ENCODE data around the gene TNIK. TPM values are rescaled to one million over a fixed set of nuclear protein-coding genes. Genes with fewer than 3 reads are reported as not detected.

TNIK gene
- total RNA-seq, 1 donor from 2014 or later = 15.5 TPM

- TF ChIP-seq, protein P1, sequence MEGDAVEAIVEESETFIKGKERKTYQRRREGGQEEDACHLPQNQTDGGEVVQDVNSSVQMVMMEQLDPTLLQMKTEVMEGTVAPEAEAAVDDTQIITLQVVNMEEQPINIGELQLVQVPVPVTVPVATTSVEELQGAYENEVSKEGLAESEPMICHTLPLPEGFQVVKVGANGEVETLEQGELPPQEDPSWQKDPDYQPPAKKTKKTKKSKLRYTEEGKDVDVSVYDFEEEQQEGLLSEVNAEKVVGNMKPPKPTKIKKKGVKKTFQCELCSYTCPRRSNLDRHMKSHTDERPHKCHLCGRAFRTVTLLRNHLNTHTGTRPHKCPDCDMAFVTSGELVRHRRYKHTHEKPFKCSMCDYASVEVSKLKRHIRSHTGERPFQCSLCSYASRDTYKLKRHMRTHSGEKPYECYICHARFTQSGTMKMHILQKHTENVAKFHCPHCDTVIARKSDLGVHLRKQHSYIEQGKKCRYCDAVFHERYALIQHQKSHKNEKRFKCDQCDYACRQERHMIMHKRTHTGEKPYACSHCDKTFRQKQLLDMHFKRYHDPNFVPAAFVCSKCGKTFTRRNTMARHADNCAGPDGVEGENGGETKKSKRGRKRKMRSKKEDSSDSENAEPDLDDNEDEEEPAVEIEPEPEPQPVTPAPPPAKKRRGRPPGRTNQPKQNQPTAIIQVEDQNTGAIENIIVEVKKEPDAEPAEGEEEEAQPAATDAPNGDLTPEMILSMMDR (IDR thresholded peaks at IDR 0.05) = no peak
- H3K4me3 Mint-ChIP-seq (ENCODE audit: unreplicated experiment) = no peak overlapping the region
These were observed 105.3 kb downstream of the TNIK start for GRCh38 chr3:171354706-171355582.

DNA sequence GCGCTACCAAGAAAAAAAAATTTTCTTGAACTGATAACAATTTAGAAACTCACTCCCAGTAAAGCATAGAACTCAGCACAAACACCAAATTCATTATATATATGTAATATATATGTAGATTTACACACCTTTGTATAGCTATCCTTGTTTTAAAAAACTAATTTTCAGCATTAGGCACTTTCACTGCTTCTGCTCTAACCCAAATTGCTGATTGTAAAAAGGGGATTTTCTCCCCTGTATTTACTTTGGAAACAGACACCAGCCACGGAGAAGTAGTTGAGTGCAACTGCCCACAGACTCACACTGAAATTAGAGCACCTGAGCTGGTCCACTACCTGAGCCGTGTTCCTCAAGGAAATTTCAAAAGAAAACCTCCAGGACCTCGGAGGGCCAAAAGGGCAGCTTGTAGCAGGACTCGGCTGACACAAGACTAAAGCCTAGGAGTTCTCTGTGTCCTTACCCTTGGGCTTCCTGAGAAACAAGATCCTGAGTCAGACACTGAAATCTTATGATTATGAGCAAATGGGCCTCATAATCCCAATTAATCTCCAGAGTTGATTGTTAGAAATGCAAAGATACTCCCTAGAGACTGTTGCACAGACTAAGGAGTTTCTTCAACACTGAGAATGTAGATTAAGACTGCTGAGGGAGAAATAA, 106.0 kb downstream of the TNIK start:
- Mint-ChIP-seq H3K4me3 (ENCODE audit: unreplicated experiment) (no peak overlapping the region), H3K27ac (ENCODE audit: unreplicated experiment) (no peak overlapping the region), H3K36me3 (ENCODE audit: unreplicated experiment) (no peaks in the 10 kb centered on the region), H3K27me3 (ENCODE audit: unreplicated experiment) (no peaks in the 10 kb centered on the region), H3K4me1 (ENCODE audit: unreplicated experiment) (peaks cover 34% of the 10 kb centered on the region), H3K9me3 (ENCODE audit: unreplicated experiment) (no peaks in the 10 kb centered on the region)
- DNase-seq (ENCODE audit: extremely low spot score, unreplicated experiment) = no peak
- TF ChIP-seq, protein P1 (IDR thresholded peaks at IDR 0.05) = no peak

More at GRCh38 chr3:171354706-171355582, 105.3 kb downstream of the TNIK start:
- DNase-seq (ENCODE audit: extremely low spot score, unreplicated experiment) = no peak
- H3K36me3 Mint-ChIP-seq (ENCODE audit: unreplicated experiment) = no peaks in the 10 kb centered on the region
- H3K27ac Mint-ChIP-seq (ENCODE audit: unreplicated experiment) = no peak overlapping the region
- no peaks in the 10 kb centered on the region for H3K27me3 Mint-ChIP-seq (ENCODE audit: unreplicated experiment)
- peaks cover 27% of the 10 kb centered on the region for H3K4me1 Mint-ChIP-seq (ENCODE audit: unreplicated experiment)
- no peaks in the 10 kb centered on the region for H3K9me3 Mint-ChIP-seq (ENCODE audit: unreplicated experiment)

DNA sequence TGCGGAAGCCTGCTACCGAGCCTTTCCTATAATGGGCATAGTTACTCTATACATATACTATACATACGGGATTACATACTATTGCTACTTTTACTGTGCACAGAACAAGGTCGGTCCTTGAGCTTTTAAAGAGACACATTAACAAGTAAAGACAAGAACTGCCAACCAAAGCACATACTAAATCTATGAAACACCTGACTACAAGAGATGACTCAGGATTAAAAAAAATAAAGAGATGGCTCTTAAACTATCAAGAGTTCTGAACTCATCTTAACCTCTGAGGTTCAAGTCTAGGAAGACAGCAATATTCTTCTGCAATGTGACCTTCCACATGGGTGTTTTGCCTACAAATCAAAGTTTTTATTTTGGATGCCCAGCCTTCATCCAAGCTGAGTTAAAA, 106.8 kb downstream of the TNIK start:
- Mint-ChIP-seq H3K4me1 (ENCODE audit: unreplicated experiment) (peaks cover 40% of the 10 kb centered on the region), H3K9me3 (ENCODE audit: unreplicated experiment) (no peaks in the 10 kb centered on the region), H3K27me3 (ENCODE audit: unreplicated experiment) (no peaks in the 10 kb centered on the region), H3K4me3 (ENCODE audit: unreplicated experiment) (no peak overlapping the region), H3K27ac (ENCODE audit: unreplicated experiment) (no peak overlapping the region), H3K36me3 (ENCODE audit: unreplicated experiment) (no peaks in the 10 kb centered on the region)
- TF ChIP-seq, protein P1 (IDR thresholded peaks at IDR 0.05) = no peak
- DNase-seq (ENCODE audit: extremely low spot score, unreplicated experiment) = no peak

DNA sequence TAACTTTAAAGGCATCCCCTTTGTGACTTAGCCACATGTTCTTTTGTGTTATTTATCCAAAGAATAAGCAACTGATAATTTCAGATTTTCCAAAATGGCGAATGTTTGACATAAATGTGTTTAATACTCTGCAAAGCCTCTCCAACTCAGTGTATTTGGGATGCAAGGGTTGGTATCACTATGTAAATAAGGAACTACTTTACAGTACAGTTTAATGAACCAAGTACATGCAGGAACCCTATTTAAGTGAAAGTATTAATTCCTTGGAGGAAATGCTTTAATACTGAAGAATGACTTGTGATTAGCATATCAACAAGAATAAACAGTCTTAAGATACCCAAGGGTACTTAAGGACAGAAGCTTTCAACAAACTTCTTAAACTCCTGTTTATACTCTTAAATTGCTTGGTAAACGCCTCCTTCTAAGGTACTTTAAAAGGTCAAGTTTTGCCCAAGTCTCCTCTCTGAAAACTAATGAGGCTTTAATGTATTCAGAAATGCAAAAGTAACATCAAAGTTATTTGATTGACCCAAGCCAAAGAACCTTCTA, 107.7 kb downstream of the TNIK start:
- H3K27me3 Mint-ChIP-seq (ENCODE audit: unreplicated experiment) = no peaks in the 10 kb centered on the region
- DNase-seq (ENCODE audit: extremely low spot score, unreplicated experiment) = no peak
- peaks cover 50% of the 10 kb centered on the region for H3K4me1 Mint-ChIP-seq (ENCODE audit: unreplicated experiment)
- no peaks in the 10 kb centered on the region for H3K36me3 Mint-ChIP-seq (ENCODE audit: unreplicated experiment)
- no peak overlapping the region for H3K27ac Mint-ChIP-seq (ENCODE audit: unreplicated experiment)
- TF ChIP-seq, protein P1 (IDR thresholded peaks at IDR 0.05) = no peak
- no peak overlapping the region for H3K4me3 Mint-ChIP-seq (ENCODE audit: unreplicated experiment)
- no peaks in the 10 kb centered on the region for H3K9me3 Mint-ChIP-seq (ENCODE audit: unreplicated experiment)

DNA sequence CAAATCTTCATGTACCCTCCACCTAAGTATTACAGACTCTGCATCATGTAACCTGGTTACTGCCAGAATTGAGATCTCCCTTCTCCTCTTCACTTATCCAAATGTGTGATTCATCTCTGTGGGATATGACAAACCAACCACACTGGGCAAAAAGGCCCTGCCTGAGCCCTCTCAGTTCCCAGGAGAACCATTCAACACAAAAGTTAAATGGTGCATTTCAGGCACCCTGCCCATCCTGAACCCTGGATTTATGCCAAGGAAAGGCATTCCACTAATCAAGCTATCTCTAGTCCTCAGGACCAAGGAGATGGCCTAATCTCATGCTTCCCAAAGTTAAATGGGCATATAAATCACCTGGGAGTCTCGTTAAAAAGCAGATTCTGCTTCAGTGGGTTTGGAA, 108.5 kb downstream of the TNIK start:
- H3K4me1 Mint-ChIP-seq (ENCODE audit: unreplicated experiment) = peaks cover 58% of the 10 kb centered on the region
- no peak overlapping the region for H3K4me3 Mint-ChIP-seq (ENCODE audit: unreplicated experiment)
- DNase-seq (ENCODE audit: extremely low spot score, unreplicated experiment) = no peak
- peak overlapping the region; percentile 60 for H3K27ac Mint-ChIP-seq (ENCODE audit: unreplicated experiment)
- no peaks in the 10 kb centered on the region for H3K27me3 Mint-ChIP-seq (ENCODE audit: unreplicated experiment)
- TF ChIP-seq, protein P1 (IDR thresholded peaks at IDR 0.05) = no peak
- H3K36me3 Mint-ChIP-seq (ENCODE audit: unreplicated experiment) = no peaks in the 10 kb centered on the region
- no peaks in the 10 kb centered on the region for H3K9me3 Mint-ChIP-seq (ENCODE audit: unreplicated experiment)
